Stimulated activated naive CD8-positive, alpha-beta T cell treated with anti-CD3 and anti-CD28 coated beads, Interleukin-15, Interleukin-2, amounts not matched to agents 100 U/mL and 50 U/mL, for 24 hours (primary cell): Measurements from ENCODE around the gene POLR2M.
A peak's percentile ranks its signal among the peaks of the same experiment; 100 is the strongest.

Experiments used
- ATAC-seq: fragments of 150-1000 bp; cut with Tn5 transposase; one replicate; pipeline ENCODE4 v1.10.0; 2021
- DNase-seq: peaks from one replicate; pipeline ENCODE4 v3.0.0; 2021

POLR2M gene

DNA sequence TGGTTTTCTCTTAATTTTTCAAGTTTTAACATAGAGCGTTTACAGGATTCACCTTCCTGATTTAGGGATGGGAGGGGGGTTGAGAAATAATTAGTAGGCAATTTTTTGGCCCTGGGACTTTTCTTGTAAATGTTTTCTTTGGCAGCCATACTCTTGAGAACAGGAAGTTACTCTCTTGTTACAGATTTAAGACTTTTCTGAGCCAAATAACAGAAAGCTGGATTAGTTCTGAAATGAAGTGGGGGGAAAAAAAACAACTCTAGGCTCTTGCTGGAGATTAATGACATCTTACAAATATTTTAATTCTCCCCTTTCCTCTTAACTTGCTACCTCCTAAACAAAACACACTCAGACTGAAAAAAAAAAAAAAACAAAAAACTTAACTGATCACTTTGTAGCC is 13.8 kb upstream of the POLR2M start:
- ATAC-seq (no peak), DNase-seq (no peak)

DNA sequence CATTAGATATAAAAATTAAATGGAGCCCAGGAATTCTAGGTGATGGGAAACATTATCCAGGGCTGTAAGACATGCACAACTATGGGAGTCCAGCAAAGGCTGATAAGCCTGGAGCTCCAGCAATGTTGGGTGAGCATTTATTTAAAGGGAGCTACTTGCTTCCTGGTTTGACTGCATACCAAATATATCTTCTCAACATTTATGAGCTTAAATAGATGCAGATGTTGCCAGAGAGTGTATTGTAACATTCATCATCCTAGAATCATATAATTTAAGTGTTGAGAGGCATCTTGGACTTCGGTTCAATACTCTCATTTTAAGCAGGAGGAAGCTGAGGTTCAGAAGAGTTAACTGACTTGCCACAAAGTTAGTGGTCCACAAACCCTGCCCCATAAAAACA is 12.2 kb upstream of the POLR2M start:
- ATAC-seq (no peak), DNase-seq (no peak)

DNA sequence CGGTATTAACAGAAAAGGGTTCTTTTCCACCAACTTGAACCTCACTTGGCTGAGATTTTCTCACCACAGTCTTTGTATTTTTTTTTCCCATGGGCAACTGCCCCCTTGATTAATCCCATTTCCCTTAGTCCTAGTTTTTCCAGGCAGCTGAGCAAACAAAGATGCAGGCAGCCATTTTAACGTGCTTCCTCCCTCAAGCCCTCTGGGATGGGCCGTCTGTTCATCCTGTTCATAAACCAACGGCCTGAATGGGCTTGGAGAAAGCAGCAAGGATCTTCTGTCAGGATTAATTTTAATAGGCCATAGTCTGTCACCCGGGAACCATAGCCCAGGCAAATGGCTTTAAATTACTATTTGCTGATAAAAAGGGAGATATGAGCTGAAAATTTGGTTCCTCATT is 10.4 kb upstream of the POLR2M start:
- ATAC-seq (no peak), DNase-seq (no peak)

DNA sequence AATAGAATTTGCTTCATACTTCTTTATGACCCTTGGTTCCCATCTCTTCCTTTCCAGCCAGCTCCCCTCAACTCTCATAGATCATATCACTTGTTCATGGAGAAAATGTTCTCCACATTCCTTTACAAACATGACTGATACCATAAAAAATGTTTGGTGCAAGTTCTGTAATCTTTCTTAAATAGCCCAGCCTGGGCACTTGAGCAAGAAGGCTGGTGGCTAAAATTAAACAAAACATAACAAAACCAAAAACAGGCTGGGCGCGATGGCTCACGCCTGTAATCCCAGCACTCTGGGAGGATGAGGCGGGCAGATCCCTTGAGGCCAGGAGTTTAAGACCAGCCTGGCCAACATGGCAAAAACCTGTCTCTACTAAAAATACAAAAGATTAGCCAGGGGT is 8.9 kb upstream of the POLR2M start:
- DNase-seq: no peak
- ATAC-seq: no peak

DNA sequence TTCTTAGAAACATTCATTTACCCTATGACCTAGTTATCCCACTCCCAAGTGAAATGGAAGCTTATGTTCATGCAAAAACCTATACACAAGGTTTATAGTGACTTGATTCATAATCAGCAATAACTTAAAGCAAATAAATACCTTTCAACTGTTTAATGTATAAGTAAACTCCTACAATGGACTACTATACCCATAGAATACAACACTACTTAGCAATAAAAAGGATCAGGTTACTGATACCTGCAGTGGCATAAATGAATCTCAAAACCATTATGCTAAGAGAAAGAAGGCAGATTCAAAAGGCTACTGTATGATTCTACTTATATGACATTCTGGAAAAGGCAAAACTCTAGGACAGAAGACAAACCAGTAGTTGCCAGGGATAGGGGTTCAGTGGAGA is 8.3 kb upstream of the POLR2M start:
- no peak for ATAC-seq

DNA sequence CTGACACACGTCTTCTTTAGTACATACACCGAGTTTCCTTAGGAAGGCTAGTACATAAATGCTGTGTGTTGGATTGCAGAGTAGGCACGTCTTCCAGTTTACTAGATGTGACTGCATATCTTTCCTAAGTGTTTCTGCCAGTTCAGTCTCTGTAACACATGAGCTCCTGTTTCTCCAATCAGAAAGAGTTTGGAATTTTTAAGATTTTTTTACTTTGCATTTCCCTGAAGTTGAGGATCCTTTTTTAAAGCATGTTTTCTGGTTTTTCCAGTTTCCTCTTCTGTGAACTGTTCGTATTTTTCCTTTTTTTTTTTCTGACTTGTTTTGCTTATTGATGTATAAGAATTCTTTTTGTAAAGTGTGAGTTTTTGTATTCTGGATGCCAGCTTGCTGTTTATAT is 7.5 kb upstream of the POLR2M start:
- ATAC-seq (no peak), DNase-seq (no peak)

More for the DNA sequence above, 8.3 kb upstream of the POLR2M start:
- no peak for DNase-seq

DNA sequence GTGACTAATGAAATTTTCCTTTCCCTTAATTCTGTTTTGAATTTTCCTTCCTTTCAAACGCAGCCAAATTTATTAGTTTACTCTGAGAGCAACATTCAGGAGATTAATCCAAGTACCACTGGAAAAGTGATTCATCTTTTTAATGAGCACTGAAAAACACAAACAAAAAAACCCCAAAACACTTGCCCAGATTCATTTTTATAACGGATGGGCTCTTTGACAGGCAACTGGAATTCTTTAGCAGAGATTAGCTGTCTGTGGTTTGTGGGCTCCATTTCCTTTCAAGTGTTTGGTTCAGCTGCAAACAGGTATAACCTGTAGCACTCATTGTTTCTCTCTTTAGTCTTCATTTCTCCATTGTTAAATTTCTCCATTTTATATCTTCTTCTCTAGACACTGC is 3.1 kb upstream of the POLR2M start:
- DNase-seq (no peak), ATAC-seq (no peak)

DNA sequence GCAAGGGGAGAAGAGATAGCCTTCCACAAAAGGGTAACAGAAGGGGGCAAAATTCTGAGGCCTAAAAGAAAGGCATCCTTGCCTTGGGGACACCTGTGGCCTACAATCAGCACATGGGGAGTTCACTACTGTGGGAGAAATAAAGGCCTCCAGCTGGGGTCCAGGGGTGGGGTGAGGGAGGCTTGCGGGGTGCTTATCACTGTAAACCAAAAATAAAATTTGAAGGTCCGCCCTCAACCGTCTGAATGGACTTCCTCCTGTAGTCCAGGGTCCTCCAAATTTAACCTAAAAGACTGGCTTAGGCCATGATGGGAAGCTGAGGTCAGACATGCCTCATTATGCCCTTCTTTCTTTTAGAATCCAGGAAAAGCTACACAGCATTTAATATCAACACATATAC is 2.1 kb upstream of the POLR2M start:
- ATAC-seq (no peak), DNase-seq (no peak)

DNA sequence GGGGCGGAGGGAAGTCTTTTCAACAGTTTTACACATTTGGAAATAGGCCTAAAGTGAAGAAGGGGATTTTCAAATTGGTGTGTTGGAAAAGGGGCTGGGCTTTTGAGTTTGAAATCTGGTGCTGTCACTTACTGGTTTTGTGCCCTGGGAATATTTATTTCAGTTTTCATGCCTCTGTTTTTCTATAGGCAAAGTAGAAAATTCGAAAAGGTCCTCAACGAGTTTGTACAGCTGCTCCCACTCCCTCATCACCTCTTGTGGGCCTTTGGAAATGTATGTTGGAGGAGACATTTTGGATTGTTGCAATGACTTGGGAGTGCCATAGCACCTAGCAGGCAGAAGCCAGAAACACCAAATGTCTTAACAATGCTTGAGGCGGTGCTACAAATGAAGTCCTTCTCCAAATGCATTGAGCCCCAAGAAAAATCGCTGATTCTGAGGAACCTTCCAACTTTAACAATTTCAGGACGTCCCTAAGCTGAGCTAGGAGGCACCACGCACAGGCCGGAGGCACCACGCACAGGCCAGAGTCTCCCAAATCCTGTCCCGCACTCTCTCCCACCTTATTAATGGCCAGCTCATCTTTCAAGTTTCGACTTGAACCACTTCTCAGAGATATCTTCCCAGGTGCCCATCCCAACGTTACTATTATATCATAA is 639 bp upstream of the POLR2M start:
- ATAC-seq (no peak), DNase-seq (no peak)

DNA sequence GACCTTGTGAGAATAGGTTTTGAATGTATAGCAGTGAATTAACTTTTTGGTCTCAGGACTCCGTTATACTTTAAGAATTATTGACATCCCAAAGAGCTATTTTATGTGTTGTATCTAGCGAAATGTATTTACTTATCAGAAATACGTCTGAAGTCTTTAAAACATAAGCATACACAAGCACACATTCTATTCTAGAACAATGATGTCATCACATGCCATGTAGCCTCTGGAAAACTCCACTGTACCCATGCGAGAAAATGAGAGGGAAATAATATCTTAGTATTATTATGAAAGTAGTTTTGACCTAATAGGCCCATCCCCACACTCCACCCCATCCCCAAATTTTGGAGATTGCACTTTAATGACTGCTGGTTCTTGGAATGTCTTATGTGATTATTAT is 1.5 kb downstream of the POLR2M start:
- ATAC-seq: no peak
- no peak for DNase-seq

DNA sequence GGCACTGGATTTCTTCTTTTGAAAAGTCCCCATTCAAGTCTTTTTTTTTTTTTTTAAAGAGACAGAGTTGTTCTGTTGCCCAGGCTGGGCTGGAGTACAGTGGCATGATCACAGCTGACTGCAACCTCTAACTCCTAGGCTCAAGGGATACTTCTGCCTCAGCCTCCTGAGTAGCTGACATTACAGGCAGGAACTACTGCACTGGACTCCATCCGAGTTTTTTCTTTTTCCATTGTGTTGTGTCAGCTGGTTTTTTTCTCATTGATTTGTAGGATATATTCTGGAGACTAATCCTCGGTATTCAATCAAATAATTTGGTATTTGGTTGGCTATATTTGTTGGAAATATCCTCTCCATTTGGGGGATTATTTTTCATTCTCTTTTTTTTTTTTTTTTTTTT is 11.8 kb downstream of the POLR2M start:
- no peak for DNase-seq
- ATAC-seq: no peak

DNA sequence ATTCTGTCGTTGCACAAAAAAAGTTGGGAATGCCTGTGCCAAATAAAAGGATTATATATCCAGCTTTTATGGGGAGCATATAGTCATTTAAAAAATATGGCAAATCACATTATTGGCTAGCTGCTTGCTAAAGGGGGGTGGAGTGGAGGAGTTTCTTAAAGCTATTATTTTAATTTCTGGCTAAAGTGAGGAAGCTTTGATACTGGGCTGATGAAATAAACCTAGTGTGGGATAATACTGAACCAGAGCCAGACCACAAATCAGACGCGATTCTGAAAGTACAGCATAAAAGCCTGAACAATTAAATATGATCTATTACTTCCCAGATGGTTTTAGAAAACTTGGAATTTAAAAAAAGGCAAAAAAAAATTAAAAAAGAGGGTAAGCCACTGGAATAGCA is 14.4 kb downstream of the POLR2M start:
- no peak for DNase-seq

DNA sequence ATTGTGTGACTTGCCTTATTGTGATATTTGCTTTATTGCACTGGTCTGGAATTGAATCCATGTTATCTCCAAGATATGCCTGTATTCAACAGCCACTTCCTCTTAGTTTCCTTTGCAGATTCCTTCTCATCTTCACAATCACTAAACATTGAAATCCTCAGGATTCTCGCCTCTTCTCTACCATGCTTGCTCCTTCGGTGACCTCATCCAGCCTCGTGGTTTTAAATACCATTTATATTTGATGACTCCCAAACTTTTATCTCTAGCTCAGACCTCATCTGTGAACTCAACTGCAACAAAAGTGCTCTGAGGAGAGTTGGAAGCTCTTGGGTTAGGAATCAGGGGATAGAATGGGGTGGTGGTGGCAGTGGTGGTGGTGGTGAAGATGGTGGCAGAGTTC is 19.9 kb downstream of the POLR2M start:
- DNase-seq (no peak), ATAC-seq (no peak)

More for the DNA sequence above, 14.4 kb downstream of the POLR2M start:
- no peak for ATAC-seq

DNA sequence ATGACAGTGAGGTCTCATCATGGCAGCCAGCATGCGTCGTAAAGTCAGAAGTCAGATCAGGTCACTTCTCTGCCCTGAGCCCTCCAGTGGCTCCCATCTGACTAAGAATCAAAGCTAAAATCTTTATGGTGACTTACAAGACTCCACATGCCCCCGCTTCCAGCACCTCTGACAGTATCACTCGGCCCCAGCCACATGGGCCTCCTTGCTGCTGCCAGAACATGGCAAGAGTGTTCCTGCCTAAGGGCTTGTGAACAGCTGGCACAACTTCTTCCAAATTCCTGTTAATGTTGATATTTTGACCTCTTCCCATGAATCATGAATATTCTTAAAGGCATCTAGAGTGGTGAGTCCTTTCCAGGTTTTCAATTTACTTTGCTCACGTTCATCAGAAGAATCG is 20.5 kb downstream of the POLR2M start:
- ATAC-seq (no peak), DNase-seq (no peak)

DNA sequence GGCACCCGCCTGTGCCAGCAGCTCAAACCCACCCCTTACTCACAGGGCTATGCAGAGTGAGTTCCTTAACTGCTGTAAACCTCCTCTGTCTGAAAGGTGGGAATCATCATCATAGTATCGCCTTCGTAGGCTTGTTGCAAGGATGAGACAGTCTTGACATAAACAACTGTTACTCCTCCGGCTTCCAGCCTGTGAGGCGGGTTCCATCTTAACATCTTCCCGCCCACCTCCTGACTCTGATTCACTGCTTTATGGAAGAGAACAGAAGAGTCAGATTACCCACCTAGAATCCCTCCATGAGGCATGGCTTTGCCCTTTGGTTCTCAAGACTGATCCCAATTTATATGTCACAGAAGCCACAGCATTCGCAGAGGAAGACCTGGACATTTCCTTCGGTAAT is 21.9 kb downstream of the POLR2M start:
- ATAC-seq: no peak

DNA sequence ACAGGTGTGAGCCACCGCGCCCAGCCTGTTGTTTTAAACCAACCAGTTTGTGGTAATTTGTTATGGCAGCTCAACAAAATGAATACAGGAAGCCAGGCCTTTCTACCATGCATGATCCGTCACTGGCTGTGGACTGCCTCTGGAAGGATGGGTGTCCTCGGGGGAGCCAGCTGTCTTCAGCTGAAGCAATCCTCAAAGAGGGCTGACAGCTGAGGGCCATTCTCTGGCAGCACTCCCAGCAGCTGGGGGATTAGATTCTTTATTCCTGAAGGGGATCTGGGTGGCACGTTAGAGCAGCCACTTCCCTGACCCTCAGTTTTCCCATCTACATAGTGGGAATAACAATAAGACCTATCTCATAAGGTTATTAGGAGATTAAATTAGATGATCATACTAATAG is 24.4 kb downstream of the POLR2M start:
- no peak for ATAC-seq
- DNase-seq: no peak

More for the DNA sequence above, 21.9 kb downstream of the POLR2M start:
- DNase-seq: no peak

DNA sequence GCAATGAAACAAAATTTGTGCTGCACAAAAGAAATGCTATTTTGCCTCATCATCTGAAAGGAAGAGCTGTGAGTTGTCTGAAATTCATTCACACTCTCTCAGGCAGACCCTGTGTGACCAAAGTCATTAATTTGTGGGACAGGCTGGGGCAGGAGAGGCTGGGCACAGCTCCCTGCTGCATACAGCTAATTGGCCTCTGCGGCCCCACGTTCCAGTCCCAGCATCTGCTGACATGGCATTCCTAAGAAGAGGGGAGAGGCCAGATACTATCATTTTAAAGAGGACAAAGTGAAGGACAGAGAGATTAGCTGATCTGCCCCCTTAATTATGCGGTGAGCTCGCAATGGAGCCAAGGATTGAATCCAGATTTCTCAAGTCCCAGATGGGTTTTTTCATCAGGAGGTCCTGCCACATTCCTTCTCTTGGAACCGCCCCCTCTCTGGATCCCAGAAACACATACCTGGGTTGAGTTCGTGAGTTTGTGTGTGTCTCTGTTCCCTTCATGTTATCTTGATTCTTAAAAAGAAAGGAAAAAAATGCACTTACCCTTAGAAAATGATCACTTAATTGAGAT is 25.1 kb downstream of the POLR2M start:
- DNase-seq: no peak
- ATAC-seq: no peak

DNA sequence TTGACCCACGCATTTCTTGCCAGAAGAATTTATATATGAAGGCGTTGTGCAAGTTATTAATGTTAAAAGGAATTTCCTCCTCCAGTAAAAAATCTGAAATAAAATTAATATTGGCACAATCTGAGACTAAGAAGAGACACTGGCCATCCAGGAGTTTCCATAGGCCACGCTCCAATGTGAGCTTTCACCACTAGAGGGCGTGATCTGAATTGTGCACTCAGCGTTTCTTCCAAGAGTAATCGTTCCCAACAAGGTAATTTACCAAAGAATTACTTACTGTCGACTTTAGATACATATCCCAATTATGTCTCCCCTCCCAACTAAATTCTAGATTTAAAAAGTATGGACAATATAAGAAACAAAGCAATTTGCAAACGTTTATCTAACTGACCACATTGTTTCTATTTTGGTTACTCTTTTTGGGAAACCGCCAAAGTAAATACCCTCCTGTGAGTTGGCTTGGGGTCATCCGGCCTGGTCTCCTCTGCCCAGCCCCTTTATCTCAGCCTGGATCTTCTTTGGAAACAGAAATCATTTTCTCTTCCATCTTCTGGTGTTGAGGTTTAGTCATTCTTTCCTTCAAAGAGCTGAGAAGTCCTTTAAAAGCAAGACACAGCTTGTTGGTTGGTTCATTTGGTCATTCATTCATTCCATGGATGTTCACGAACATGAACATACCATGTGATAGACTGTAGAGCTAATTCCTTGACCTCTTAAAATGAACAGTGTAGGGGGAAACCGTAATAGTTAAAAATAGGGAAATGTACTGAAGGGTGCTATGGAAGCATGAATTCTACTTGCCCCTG is 26.2 kb downstream of the POLR2M start:
- ATAC-seq (no peak), DNase-seq (peak; percentile 57)

DNA sequence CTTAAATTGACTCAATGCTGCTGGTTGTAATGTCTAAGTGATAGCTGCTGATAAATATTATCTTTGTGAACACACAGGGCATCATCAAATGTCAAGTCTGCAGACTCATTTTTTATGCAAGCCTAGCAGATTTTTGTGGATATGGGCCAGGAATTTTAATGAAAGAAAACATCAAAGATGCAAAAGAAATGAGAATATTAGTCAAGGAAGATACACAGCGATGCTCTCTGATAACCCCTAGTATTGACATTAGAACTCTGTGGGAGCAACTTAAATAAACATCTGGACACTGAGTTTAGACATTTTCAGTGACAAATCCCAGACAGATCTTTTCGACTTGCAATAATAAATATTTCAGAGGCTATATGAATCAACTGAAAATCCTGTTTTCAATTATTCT is 28.3 kb downstream of the POLR2M start:
- ATAC-seq (no peak), DNase-seq (no peak)

DNA sequence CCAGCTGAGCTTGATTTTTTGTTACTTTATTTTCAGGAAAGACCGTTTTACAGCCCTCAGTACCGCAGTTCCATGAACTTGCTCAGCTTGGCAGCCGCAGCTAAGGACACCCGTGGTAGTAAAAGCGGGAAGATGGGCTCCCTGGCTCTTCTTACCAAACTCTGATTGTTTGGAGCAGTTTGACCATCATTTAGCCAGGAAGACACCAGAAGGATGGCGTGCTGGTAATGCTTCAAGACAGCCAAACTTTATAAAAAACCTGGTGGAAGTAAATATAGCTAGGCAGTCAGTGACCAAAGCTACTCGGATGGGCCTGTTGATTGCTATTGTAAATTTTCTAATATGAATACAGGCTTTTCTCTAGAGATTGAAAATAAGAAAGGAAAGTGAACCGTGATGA is 28.9 kb downstream of the POLR2M start:
- DNase-seq (no peak), ATAC-seq (no peak)

DNA sequence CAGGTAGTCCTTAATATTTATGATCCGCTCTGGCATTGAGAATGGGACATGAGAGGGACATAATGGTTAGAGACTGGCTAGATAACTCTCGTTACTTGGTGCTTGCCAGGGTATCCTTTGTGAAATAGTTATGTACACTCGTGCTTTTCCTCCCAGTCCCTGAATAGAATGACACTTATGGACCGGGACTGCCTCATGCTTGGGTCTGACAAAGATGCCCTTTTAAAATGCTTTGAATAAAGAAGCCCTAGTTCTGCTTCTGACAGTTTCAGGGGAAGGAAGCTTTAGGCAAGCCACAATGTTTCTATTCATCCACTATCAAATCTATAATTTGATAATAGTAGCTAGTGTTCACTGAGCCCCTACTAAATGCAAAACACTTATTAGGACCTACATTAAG is 29.4 kb downstream of the POLR2M start:
- ATAC-seq: no peak
- no peak for DNase-seq

DNA sequence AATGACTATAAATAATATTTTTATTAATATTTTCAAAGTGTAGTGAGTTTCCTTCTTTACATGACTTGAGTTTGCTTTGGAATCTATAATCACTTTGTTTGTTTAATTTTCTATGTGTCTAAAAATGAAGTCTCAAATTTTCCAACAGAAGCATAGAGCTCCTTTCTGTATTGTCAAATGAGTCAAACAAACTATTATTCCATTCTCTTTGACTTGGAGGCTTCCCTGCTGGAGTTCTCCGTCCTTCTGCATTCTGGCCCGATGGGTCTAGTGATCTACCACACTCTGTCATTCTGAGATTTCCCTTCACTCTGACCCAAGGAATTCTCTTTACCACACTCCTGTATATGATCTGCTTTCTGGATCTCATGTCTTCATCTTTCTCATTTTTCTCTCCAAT is 30.1 kb downstream of the POLR2M start:
- DNase-seq (no peak), ATAC-seq (no peak)

DNA sequence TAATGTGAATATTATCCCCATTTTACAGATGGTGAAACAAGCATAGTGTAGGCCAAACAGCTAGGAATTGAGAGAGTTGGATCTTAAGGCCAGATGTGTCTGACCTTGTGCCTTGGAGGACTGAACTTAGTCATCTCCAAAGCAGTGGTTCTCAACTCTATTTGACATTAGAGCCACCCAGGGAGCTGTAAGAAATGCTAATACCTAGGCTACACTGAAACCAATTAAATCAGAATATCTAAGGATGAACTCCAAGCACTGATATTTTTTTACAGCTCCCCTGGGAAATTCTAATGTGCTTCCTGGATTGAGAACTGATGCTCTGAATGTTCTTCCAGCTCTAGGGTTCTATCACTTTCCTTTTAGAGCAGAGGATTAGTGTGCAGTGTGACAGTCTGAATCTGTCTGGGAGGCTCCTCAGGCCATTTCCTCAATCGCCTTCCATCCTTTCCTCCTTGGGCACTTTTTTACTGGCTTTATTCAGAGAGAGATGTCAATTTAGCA is 32.3 kb downstream of the POLR2M start:
- ATAC-seq (no peak), DNase-seq (no peak)

DNA sequence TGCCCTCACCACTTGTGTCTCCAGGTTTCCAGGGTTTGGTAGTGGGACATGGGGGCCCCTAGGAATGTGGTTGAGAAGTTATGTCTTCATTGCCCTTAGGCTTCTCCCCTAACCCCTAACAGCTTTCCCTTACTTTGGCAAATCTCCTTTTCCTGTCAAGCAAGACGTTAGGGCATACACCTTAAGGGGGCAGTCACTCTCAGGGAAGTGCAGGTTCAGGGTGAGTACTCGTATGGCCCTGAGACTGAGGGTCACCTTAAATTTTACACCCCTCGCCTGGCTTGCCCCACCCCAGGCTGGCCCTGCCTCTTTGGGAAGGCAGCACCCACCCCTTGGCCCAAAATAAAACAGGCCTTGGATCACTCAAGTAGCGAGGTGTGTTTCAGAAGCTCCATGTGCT is 33.5 kb downstream of the POLR2M start:
- DNase-seq (no peak), ATAC-seq (no peak)
